H1 (cell line): ENCODE measurements around the gene NDC1. TPM values are rescaled to one million over a fixed set of nuclear protein-coding genes. Genes with fewer than 3 reads are reported as not detected.

Experiments
- CHD2 ChIP-seq: IDR thresholded peaks from 2 replicates; pipeline ENCODE4 v1.6.1; 2012; ENCODE audit warnings: low read length, improper control_type of control experiment
- E2F6 ChIP-seq: IDR thresholded peaks from 2 replicates; pipeline ENCODE4 v1.6.1; 2012; ENCODE audit warnings: inconsistent platforms
- HDAC6 ChIP-seq: IDR thresholded peaks from one replicate; pipeline ENCODE4 v1.7.1; 2012; ENCODE audit warnings: low read depth, mild to moderate bottlenecking, inconsistent platforms, low read length, moderate library complexity
- POLR2A ChIP-seq, 2 experiments: IDR thresholded peaks; 1 replicate in 1 of 2; 2 replicates in 1 of 2; pipeline ENCODE4 v1.6.1; 2011; ENCODE audit warnings: low read depth in 2 of 2, low read length in 2 of 2, mild to moderate bottlenecking in 2 of 2; ENCODE audit errors: control extremely low read depth in 1 of 2
- RAD21 ChIP-seq, 2 experiments: IDR thresholded peaks in 1 of 2; conservative IDR thresholded peaks in 1 of 2; 2 replicates each; pipeline ENCODE4 v1.6.1; 2011; ENCODE audit warnings: low read depth in 2 of 2, low read length in 2 of 2, improper control_type of control experiment in 1 of 2, inconsistent platforms in 1 of 2, mild to moderate bottlenecking in 1 of 2, moderate library complexity in 1 of 2
- SIRT6 ChIP-seq: IDR thresholded peaks from one replicate; pipeline ENCODE4 v1.7.1; 2012; ENCODE audit warnings: low read length, inconsistent platforms
- SIX5 ChIP-seq: IDR thresholded peaks from 2 replicates; pipeline ENCODE4 v1.6.1; 2011; ENCODE audit warnings: mild to moderate bottlenecking, low read depth, low read length
- SRF ChIP-seq: IDR thresholded peaks from 2 replicates; pipeline ENCODE4 v1.6.1; 2011; ENCODE audit warnings: mild to moderate bottlenecking, low read depth, low read length, moderate library complexity
- TEAD4 ChIP-seq: IDR thresholded peaks from 2 replicates; pipeline ENCODE4 v1.6.1; 2012; ENCODE audit warnings: low read depth, low read length, inconsistent platforms, mixed read lengths
- USF2 ChIP-seq: IDR thresholded peaks from 2 replicates; pipeline ENCODE4 v1.6.1; 2011; ENCODE audit warnings: low read length, improper control_type of control experiment
- polyA plus RNA-seq, 7 experiments: library from polyadenylated mRNA; depleted of rRNA in 3 of 7; stranded (reverse) in 5 of 7; unstranded in 2 of 7; fragments of >200 nt in 5 of 7; fragments of 200-250 nt in 2 of 7; gene quantifications; 1 replicate in 5 of 7; 2 replicates in 1 of 7; 4 replicates in 1 of 7; pipeline versions ENCODE4 v1.2.1 to v1.2.3, GENCODE V29; 2011 to 2013; ENCODE audit warnings: missing spikeins in 2 of 7, mixed read lengths in 2 of 7
- total RNA-seq: library from RNA; stranded (reverse); fragmentation: NEBNext Ultra II Directional; extraction: Animal tissue kit (Norgen Biotek cat#: 25700); gene quantifications from 2 replicates; pipeline ENCODE4 v1.2.1, GENCODE V29; 2021

Gene NDC1
- total and polyA plus RNA-seq, 2 of the 8 experiments (the other 6 are each of a cell fraction or from before 2014, with no cell fraction given): 62.9 to 66.1 TPM

DNA sequence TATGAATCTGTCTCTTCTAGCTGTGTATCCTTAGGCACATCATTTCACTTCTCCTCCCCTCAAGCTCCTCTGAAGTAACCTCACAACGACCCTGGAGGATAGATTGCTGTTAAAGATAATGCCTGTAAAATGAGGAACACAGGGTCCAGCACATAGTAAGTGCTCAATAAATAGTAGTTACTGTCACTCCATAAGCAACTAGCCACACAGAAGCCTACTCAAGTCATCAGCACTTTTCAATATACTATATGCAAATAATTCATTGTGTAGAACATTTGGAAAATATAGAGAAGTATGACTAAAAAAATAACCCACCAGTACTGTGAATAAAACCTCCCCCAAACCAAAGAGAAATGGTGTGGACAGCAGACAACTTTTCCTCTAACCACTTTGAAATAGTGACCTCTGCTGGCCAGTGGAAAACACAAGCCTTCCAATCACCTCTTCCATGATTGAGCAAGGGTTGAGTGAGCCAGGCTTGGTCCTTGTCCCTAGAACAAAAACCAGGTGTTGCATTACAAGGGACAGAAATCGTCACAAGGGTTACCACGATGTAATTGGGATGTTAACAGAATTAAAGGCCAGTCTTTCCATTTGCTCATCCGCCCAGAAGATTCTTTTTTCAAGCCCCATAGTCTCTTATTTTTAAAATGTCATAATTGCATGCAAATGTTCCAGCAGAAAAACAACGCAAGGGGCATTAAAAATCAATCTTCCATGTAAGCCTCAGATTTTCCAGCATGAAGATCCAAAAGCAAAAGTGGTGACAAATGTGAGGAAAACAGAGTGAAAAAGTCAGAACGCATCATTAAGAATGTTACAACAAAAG, 83.4 kb downstream of the NDC1 start (continued):
- TF ChIP-seq SIX5 (no peak), POLR2A (IDR thresholded peaks at IDR 0.05; ENCODE audit: control extremely low read depth in 1 of 2, low read depth in 2 of 2, low read length in 2 of 2) (no peak), SIRT6 (no peak), SRF (no peak), RAD21 (IDR thresholded peaks at IDR 0.05 in 1 of 2, conservative IDR thresholded peaks at IDR 0.05 in 1 of 2; ENCODE audit: low read depth in 2 of 2, low read length in 2 of 2) (peak; percentile 76 to 77), E2F6 (0 out of 2 replicates have a peak, but pooled peaks have one; percentile 37), HDAC6 (no peak), CHD2 (no peak), USF2 (no peak), TEAD4 (no peak)
